Measurements from ENCODE around the gene VWA8. TPM values are rescaled to one million over a fixed set of nuclear protein-coding genes. Genes with fewer than 3 reads are reported as not detected.

VWA8 gene
- total and polyA plus RNA-seq, 4 donors, result 7.1 to 50.3 (median 12.4) TPM

DNA sequence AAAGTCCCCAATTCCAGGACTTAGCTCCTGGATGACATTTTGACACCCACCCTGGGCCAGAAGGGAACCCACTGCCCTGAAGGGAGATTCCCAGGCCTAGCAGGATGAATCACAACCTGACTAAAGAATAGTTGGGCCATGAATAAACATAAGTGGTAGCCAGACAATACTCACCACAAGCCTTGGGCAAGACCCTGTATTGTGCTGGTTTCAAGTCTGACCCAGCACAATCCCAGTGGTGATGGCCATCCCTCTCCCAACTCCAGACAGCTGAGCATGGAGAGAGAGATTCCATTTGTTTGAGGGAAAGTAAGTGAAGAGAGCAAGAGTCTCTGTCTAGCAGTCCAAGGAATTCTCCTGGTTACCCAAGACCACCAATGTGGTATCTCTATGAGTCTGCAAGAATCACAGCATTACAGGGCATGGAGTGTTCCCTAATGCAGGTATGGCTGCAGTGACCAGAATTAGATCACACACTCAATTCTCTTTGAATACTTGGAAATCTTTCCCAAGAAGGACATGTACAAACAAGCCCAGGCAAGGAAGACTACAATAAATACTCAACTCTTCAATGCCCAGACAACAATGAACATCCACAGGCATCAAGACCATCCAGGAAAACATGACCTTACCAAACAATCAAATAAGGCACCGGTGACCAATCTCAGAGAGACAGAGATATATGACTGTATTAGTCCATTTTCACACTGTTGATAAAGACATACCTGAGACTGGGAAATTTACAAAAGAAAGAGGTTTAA, 158.0 kb downstream of the VWA8 start:
- no peak overlapping the region for H3K27ac ChIP-seq (ENCODE audit: low read depth in 1 of 2, low read length in 2 of 2)
- WGBS, result 97% methylated on average over 1 of the region's 1 CpG
- no peaks in the 10 kb centered on the region for H3K9me3 ChIP-seq (ENCODE audit: control insufficient read depth in 4 of 4, low read length in 3 of 4)
- H3K4me1 ChIP-seq (ENCODE audit: control insufficient read depth in 4 of 4, insufficient read depth in 4 of 4, low read length in 3 of 4), result no peaks in the 10 kb centered on the region
- peaks cover 0 to 16% (median 8%) of the 10 kb centered on the region in 4 donors for H3K36me3 ChIP-seq (ENCODE audit: control insufficient read depth in 4 of 4, insufficient read depth in 3 of 4, low read depth in 1 of 4, low read length in 3 of 4)
- H3K9ac ChIP-seq (ENCODE audit: low read depth in 1 of 2, low read length in 2 of 2), result no peak overlapping the region
- TF ChIP-seq FOXA1 (IDR thresholded peaks at IDR 0.05) (no peak), HNF4G (IDR thresholded peaks at IDR 0.05) (no peak), GABPA (IDR thresholded peaks at IDR 0.05 in 1 of 2, conservative IDR thresholded peaks at IDR 0.05 in 1 of 2) (no peak), RAD21 (IDR thresholded peaks at IDR 0.05) (no peak), RXRA (IDR thresholded peaks at IDR 0.05) (no peak), FOXA2 (IDR thresholded peaks at IDR 0.05) (no peak), TAF1 (conservative IDR thresholded peaks at IDR 0.05) (no peak), HNF4A (conservative IDR thresholded peaks at IDR 0.05) (no peak), EGR1 (IDR thresholded peaks at IDR 0.05; ENCODE audit: low read depth in 2 of 2) (no peak), YY1 (IDR thresholded peaks at IDR 0.05) (no peak), JUND (IDR thresholded peaks at IDR 0.05) (no peak), SP1 (IDR thresholded peaks at IDR 0.05) (no peak)
- TF ChIP-seq, protein P1, sequence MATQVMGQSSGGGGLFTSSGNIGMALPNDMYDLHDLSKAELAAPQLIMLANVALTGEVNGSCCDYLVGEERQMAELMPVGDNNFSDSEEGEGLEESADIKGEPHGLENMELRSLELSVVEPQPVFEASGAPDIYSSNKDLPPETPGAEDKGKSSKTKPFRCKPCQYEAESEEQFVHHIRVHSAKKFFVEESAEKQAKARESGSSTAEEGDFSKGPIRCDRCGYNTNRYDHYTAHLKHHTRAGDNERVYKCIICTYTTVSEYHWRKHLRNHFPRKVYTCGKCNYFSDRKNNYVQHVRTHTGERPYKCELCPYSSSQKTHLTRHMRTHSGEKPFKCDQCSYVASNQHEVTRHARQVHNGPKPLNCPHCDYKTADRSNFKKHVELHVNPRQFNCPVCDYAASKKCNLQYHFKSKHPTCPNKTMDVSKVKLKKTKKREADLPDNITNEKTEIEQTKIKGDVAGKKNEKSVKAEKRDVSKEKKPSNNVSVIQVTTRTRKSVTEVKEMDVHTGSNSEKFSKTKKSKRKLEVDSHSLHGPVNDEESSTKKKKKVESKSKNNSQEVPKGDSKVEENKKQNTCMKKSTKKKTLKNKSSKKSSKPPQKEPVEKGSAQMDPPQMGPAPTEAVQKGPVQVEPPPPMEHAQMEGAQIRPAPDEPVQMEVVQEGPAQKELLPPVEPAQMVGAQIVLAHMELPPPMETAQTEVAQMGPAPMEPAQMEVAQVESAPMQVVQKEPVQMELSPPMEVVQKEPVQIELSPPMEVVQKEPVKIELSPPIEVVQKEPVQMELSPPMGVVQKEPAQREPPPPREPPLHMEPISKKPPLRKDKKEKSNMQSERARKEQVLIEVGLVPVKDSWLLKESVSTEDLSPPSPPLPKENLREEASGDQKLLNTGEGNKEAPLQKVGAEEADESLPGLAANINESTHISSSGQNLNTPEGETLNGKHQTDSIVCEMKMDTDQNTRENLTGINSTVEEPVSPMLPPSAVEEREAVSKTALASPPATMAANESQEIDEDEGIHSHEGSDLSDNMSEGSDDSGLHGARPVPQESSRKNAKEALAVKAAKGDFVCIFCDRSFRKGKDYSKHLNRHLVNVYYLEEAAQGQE (IDR thresholded peaks at IDR 0.05), result no peak
- TF ChIP-seq, protein P2, sequence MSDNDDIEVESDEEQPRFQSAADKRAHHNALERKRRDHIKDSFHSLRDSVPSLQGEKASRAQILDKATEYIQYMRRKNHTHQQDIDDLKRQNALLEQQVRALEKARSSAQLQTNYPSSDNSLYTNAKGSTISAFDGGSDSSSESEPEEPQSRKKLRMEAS (IDR thresholded peaks at IDR 0.05), result no peak
- TF ChIP-seq, protein P3, sequence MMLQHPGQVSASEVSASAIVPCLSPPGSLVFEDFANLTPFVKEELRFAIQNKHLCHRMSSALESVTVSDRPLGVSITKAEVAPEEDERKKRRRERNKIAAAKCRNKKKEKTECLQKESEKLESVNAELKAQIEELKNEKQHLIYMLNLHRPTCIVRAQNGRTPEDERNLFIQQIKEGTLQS (IDR thresholded peaks at IDR 0.05), result no peak
- TF ChIP-seq, protein P4, sequence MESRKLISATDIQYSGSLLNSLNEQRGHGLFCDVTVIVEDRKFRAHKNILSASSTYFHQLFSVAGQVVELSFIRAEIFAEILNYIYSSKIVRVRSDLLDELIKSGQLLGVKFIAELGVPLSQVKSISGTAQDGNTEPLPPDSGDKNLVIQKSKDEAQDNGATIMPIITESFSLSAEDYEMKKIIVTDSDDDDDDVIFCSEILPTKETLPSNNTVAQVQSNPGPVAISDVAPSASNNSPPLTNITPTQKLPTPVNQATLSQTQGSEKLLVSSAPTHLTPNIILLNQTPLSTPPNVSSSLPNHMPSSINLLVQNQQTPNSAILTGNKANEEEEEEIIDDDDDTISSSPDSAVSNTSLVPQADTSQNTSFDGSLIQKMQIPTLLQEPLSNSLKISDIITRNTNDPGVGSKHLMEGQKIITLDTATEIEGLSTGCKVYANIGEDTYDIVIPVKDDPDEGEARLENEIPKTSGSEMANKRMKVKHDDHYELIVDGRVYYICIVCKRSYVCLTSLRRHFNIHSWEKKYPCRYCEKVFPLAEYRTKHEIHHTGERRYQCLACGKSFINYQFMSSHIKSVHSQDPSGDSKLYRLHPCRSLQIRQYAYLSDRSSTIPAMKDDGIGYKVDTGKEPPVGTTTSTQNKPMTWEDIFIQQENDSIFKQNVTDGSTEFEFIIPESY (IDR thresholded peaks at IDR 0.05), result no peak
- TF ChIP-seq, protein P5, sequence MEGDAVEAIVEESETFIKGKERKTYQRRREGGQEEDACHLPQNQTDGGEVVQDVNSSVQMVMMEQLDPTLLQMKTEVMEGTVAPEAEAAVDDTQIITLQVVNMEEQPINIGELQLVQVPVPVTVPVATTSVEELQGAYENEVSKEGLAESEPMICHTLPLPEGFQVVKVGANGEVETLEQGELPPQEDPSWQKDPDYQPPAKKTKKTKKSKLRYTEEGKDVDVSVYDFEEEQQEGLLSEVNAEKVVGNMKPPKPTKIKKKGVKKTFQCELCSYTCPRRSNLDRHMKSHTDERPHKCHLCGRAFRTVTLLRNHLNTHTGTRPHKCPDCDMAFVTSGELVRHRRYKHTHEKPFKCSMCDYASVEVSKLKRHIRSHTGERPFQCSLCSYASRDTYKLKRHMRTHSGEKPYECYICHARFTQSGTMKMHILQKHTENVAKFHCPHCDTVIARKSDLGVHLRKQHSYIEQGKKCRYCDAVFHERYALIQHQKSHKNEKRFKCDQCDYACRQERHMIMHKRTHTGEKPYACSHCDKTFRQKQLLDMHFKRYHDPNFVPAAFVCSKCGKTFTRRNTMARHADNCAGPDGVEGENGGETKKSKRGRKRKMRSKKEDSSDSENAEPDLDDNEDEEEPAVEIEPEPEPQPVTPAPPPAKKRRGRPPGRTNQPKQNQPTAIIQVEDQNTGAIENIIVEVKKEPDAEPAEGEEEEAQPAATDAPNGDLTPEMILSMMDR (IDR thresholded peaks at IDR 0.05; ENCODE audit: low read depth, low read length, missing input control), result no peak
- H3K27me3 ChIP-seq (ENCODE audit: control insufficient read depth in 4 of 4, insufficient read depth in 4 of 4, low read length in 3 of 4), result no peaks in the 10 kb centered on the region
- no peak for DNase-seq (ENCODE audit: low spot score)
- H3K4me3 ChIP-seq (ENCODE audit: low read depth in 1 of 3, low read length in 3 of 3), result no peak overlapping the region
